ENCODE measurements around the gene ADAMTS17.

DNA sequence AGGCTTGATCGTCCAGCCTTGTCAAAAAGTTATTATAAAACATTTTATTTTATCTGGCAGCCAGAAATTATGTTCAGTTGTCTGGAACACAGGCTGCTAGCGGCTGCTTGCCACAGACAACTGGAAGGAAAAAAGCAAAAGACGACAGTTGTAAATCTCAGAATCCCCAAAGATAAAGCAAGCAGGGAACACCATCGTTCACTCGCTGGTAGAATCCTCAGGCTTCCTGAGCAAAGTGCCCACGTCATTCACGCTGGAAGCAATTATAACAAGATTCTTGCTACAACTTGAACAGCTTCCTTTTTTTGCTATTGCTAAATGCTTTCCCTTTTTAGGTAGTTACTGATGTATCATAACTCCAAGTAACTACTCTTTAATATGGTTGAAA lies 33.6 kb downstream of the ADAMTS17 start:
- TF ChIP-seq, protein P1, sequence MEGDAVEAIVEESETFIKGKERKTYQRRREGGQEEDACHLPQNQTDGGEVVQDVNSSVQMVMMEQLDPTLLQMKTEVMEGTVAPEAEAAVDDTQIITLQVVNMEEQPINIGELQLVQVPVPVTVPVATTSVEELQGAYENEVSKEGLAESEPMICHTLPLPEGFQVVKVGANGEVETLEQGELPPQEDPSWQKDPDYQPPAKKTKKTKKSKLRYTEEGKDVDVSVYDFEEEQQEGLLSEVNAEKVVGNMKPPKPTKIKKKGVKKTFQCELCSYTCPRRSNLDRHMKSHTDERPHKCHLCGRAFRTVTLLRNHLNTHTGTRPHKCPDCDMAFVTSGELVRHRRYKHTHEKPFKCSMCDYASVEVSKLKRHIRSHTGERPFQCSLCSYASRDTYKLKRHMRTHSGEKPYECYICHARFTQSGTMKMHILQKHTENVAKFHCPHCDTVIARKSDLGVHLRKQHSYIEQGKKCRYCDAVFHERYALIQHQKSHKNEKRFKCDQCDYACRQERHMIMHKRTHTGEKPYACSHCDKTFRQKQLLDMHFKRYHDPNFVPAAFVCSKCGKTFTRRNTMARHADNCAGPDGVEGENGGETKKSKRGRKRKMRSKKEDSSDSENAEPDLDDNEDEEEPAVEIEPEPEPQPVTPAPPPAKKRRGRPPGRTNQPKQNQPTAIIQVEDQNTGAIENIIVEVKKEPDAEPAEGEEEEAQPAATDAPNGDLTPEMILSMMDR (IDR thresholded peaks at IDR 0.05) = no peak
- no peak for TF ChIP-seq POLR2A (IDR thresholded peaks at IDR 0.05)

Data from heart left ventricle (tissue), 13 donors.